ENCODE measurements around the gene PPP1R37.

DNA sequence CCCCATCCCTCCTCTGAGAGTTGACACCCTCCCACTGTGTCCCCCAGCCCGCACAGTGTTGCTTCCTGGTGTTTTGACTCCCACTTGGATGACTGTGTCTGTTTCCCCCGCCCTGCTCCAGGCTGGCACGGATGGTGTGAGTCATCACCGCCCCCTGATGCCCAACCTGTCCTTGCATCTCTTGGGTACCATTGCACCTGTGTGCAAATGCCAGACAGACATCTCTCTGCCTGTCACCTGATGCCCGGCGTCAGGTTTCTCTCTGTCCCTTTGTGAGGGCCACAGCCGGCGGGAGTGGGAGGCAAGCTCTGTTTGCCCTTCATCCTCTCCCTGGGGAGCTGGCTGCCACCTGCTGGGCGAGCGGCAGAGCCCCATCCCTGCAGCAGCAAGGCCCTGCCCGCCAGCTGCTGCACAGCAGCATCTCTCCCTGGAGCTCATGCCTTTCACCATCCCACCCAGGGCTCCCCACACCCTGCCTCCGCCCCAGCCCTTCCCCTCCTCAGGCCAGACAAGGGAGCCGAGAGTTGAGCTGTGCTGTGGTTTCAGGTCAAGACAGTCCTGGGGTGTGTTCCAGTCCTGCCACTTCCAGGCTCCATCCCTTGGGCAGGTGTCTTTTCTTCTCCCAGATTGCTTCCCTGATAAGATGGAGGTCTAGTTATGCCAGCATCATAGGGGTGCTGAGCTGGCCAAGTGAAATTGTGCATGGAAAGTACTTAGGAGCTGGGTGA lies 38.1 kb downstream of the PPP1R37 start:
- TF ChIP-seq, protein P1, sequence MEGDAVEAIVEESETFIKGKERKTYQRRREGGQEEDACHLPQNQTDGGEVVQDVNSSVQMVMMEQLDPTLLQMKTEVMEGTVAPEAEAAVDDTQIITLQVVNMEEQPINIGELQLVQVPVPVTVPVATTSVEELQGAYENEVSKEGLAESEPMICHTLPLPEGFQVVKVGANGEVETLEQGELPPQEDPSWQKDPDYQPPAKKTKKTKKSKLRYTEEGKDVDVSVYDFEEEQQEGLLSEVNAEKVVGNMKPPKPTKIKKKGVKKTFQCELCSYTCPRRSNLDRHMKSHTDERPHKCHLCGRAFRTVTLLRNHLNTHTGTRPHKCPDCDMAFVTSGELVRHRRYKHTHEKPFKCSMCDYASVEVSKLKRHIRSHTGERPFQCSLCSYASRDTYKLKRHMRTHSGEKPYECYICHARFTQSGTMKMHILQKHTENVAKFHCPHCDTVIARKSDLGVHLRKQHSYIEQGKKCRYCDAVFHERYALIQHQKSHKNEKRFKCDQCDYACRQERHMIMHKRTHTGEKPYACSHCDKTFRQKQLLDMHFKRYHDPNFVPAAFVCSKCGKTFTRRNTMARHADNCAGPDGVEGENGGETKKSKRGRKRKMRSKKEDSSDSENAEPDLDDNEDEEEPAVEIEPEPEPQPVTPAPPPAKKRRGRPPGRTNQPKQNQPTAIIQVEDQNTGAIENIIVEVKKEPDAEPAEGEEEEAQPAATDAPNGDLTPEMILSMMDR (IDR thresholded peaks at IDR 0.05): no peak
- no peak for TF ChIP-seq POLR2A (IDR thresholded peaks at IDR 0.05)

Measured in thyroid gland (tissue), 4 donors.